Midbrain (tissue), 1 donor: Measurements from ENCODE around the gene FAM240A.

Experiments
- DNase-seq: peaks from one replicate; lab custom pipeline; 2025; lab: John Stamatoyannopoulos, UW

FAM240A gene

GRCh38 chr3:46662771-46663551 is 50.6 kb downstream of the FAM240A start:
- DNase-seq, result peak; percentile 13

GRCh38 chr3:46663591-46664135 is 51.3 kb downstream of the FAM240A start:
- DNase-seq, result no peak

- DNase-seq, result no peak
These were observed 52.1 kb downstream of the FAM240A start for GRCh38 chr3:46664188-46664970.

GRCh38 chr3:46664971-46665762 is 52.8 kb downstream of the FAM240A start:
- DNase-seq, result no peak

- DNase-seq, result no peak
These were observed 53.6 kb downstream of the FAM240A start for GRCh38 chr3:46665763-46666452.

- DNase-seq, result no peak
These were observed 54.1 kb downstream of the FAM240A start for GRCh38 chr3:46666453-46666845.

GRCh38 chr3:46667061-46667621 is 54.8 kb downstream of the FAM240A start:
- DNase-seq, result no peak

GRCh38 chr3:46667657-46668056 is 55.3 kb downstream of the FAM240A start:
- no peak for DNase-seq

- no peak for DNase-seq
These were observed 55.8 kb downstream of the FAM240A start for GRCh38 chr3:46668116-46668515.

GRCh38 chr3:46668591-46668990 is 56.3 kb downstream of the FAM240A start:
- no peak for DNase-seq

GRCh38 chr3:46669191-46669999 is 57.1 kb downstream of the FAM240A start:
- no peak for DNase-seq

- no peak for DNase-seq
These were observed 57.9 kb downstream of the FAM240A start for GRCh38 chr3:46670000-46670890.

- DNase-seq, result no peak
These were observed 58.6 kb downstream of the FAM240A start for GRCh38 chr3:46670891-46671427.

GRCh38 chr3:46671541-46672348 is 59.4 kb downstream of the FAM240A start:
- no peak for DNase-seq

GRCh38 chr3:46672349-46672695 is 60.0 kb downstream of the FAM240A start:
- no peak for DNase-seq

- no peak for DNase-seq
These were observed 61.1 kb downstream of the FAM240A start for GRCh38 chr3:46673151-46674030.
